DMS79 (cell line): ENCODE data around the gene AKAP7.
"Not testable (repeated sequence)": the region's sequence is repeated elsewhere in the genome, so short reads cannot be mapped to it uniquely, and the experiment has no call there.

Experiments
- DNase-seq: peaks from one replicate; lab custom pipeline; 2025; lab: John Stamatoyannopoulos, UW

AKAP7 gene

GRCh38 chr6:131255911-131256310 lies 120.6 kb downstream of the AKAP7 start:
- no peak for DNase-seq

- no peak for DNase-seq
Measured at GRCh38 chr6:131257104-131257503, 121.8 kb downstream of the AKAP7 start.

- DNase-seq: no peak
Measured at GRCh38 chr6:131258010-131258652, 122.9 kb downstream of the AKAP7 start.

GRCh38 chr6:131258816-131259476 lies 123.7 kb downstream of the AKAP7 start:
- DNase-seq: no peak

- not testable (repeated sequence) for DNase-seq
Measured at GRCh38 chr6:131260960-131261359, 125.7 kb downstream of the AKAP7 start.

GRCh38 chr6:131262060-131262459 lies 126.8 kb downstream of the AKAP7 start:
- DNase-seq: no peak

- no peak for DNase-seq
Measured at GRCh38 chr6:131265939-131266338, 130.7 kb downstream of the AKAP7 start.

GRCh38 chr6:131268303-131268702 lies 133.0 kb downstream of the AKAP7 start:
- no peak for DNase-seq

GRCh38 chr6:131269565-131270391 lies 134.5 kb downstream of the AKAP7 start:
- DNase-seq: no peak

- no peak for DNase-seq
Measured at GRCh38 chr6:131270534-131270933, 135.3 kb downstream of the AKAP7 start.

GRCh38 chr6:131275273-131275672 lies 140.0 kb downstream of the AKAP7 start:
- DNase-seq: no peak

GRCh38 chr6:131277591-131277990 lies 142.3 kb downstream of the AKAP7 start:
- no peak for DNase-seq

GRCh38 chr6:131281471-131282270 lies 146.4 kb downstream of the AKAP7 start:
- no peak for DNase-seq

- no peak for DNase-seq
Measured at GRCh38 chr6:131282365-131282764, 147.1 kb downstream of the AKAP7 start.

- DNase-seq: no peak
Measured at GRCh38 chr6:131283466-131284175, 148.4 kb downstream of the AKAP7 start.

GRCh38 chr6:131285548-131285947 lies 150.3 kb downstream of the AKAP7 start:
- no peak for DNase-seq

- DNase-seq: no peak
Measured at GRCh38 chr6:131286469-131287040, 151.3 kb downstream of the AKAP7 start.

- no peak for DNase-seq
Measured at GRCh38 chr6:131288214-131288613, 152.9 kb downstream of the AKAP7 start.

GRCh38 chr6:131290955-131291354 lies 155.7 kb downstream of the AKAP7 start:
- no peak for DNase-seq

- no peak for DNase-seq
Measured at GRCh38 chr6:131292145-131292938, 157.1 kb downstream of the AKAP7 start.
